HG03520 (cell line): Measurements from ENCODE around the gene PARP8.
"Not testable (repeated sequence)": the region's sequence is repeated elsewhere in the genome, so short reads cannot be mapped to it uniquely, and the experiment has no call there.

Source experiments
- ATAC-seq: cut with Tn5 transposase; IDR thresholded peaks from one replicate; pipeline ENCODE4 v1.9.1; 2021; ENCODE audit warnings: mild to moderate bottlenecking, moderate library complexity; ENCODE audit not compliant: unreplicated experiment

PARP8 gene

DNA sequence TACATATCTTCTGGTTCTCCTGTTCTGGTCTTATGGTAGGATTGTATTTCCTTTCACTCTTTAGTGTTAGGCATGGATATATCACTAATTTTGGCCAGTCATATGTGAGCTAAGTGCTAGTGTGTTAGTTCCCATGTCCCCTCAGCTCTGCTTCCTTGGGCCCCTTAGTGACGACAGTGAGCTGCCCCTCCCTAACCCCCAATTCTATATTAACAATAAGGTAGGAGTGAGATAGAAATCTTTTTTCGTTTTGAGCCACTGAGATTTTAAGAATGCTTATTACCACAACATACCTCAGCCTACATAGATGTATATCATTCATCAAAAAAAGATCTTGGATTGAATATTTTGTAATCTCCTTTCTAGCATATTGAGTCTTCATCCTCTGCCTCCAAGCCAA is 100.5 kb downstream of the PARP8 start:
- no peak for ATAC-seq

DNA sequence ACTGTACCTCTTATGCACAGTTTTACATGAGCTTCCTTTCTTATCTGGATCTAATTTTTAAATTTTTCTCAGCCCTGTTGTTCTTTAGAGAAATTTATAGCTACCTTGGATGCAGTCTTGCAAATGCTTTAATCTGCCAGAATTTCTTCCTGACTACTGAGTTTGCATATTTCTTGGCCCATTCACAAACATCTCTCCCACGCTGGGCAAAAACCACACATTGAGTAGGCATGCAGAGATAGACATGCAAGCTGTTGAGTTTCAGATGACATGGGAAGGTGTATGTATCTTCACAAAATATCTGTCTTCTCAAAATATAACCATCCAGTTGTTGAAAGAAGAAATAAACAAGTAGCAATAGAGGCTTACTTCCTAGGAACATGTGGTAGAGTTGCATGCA is 101.2 kb downstream of the PARP8 start:
- ATAC-seq, result no peak

DNA sequence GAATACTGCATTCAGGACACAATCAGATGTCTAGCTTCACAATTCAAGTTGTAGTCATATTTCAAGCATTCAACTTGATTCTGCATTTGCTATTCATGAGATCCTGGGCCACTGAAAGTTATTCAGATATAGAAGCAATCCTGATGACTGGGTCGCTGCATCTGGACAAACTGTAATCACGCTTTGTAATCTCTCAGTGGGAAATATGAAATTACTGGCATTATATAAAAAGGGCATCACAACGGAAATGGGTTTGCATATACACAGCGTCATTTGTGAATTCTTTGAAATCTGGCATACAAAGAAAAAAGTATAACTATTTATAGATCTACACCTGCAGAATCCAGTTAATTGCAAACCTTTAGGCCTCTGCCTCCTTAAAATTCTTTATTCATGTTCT is 102.2 kb downstream of the PARP8 start:
- no peak for ATAC-seq

DNA sequence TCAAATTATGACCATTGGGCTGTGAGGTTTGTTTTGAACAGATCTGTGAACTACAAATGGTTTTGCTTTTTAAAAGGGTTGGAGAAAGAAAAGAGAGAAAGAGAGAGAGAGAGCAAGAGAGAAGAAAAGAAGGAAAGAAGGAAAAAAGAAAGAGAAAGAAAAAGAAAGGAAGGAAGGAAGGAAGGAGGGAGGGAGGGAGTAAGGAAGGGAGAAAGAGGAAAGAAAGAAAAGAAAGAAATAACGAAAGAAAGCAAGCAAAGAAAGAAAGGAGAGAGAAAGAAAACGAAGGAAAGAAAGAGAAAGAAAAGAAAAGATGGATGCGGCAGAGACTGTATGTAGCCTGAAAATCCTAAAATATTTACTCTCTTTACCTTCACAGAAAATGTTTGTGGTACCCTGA is 104.0 kb downstream of the PARP8 start:
- ATAC-seq, result no peak

DNA sequence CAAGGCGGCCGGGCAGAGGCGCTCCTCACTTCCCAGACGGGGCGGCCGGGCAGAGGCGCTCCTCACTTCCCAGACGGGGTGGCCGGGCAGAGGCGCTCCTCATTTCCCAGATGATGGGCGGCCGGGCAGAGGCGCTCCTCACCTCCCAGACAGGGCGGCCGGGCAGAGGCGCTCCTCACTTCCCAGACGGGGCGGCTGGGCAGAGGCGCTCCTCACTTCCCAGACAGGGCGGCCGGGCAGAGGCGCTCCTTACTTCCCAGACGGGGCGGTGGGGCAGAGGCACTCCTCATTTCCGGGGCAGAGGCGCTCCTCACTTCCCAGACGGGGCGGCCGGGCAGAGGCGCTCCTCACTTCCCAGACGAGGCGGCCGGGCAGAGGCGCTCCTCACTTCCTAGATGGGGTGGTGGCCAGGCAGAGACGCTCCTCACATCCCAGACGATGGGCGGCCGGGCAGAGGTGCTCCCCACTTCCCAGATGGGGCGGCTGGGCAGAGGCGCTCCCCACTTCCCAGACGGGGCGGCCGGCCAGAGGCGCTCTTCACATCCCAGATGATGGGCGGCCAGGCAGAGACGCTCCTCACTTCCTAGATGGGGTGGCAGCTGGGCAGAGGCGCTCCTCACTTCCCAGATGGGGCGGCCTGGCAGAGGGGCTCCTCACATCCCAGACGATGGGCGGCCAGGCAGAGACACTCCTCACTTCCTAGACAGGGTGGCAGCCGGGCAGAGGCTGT is 108.2 kb downstream of the PARP8 start:
- not testable (repeated sequence) for ATAC-seq

DNA sequence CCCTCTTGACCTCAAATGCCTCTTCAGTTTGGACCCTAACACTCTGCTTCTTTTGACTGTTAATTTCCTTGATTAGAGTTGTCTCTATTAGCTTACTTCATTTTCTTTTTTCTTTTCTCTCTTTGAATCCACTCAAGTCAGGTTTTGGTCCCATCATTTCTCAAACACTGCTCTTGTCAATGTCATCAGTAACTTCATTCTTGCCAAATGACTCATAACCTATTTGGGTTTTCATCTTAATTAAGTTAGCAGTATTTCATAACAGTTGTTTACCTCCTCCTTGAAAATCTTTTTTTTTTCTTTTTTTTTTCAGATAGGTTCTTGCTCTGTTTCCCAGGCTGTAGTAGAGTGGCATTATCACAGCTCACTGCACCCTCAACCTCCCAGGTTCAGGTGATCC is 119.6 kb downstream of the PARP8 start:
- ATAC-seq, result no peak

DNA sequence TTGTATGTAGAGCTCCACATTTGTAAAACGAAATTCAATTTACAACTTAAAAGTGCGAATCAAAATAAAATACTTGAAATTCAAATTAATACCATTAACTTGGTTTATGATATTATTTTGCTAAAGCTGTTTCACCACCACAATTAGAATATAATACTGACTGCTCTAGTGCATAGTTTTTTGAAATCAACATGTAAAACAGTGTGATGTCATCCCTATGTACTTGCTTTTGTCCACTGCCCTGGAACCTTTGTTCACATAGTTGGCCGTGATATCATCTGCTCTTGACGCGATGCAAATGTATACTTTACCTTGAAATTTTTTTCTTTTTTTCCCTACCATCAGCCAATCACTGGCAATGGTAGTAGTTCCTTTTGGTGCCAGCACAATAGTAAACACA is 125.4 kb downstream of the PARP8 start:
- no peak for ATAC-seq

DNA sequence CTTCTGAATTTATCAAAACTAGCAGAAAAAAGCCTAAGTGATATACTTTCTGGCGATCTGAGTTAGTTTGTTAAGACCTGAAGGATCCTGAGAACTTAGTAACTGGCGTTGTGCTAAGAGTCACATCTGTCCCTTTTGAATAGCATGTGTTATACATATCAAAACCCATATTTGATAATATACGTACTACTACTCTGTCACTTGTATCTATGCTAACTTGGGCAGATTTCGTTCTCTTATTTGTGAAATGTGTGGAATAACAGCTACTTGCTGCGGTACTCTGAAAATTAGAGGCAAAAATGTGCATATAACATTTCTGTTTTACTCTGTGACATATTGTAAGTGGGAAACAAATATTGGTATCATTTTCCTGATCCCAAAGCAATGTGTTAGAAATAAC is 126.4 kb downstream of the PARP8 start:
- no peak for ATAC-seq

DNA sequence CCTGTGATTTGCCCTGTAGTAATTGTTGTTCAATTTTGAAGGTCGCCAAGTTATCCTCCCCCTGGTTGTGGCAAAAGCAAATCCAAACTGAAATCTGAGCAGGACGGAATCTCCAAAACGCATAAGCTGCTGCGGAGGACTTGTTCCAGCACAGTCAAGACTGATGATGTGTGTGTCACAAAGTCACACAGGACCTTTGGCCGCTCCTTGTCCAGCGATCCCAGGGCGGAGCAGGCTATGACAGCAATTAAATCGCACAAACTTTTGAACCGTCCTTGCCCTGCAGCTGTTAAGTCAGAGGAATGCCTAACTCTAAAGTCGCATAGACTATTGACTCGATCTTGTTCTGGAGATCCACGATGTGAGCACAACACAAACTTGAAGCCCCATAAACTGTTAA is 128.4 kb downstream of the PARP8 start:
- ATAC-seq, result no peak

DNA sequence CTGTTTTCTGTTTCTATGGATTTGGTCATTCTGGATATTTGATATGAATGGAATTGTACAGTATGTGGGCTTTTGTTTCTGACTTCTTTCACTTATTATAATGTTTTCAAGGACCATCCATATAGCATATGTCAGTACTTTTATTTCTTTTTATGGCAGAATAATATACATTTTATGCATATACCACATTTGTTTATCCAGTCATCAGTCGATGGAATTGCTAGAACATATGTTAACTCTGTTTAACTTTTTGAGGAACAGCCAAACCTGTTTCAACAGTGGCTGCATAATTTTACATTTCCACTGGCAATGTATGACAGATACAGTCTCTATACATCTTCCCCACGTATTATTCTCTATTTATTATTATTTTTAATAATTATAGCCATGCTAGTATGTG is 131.6 kb downstream of the PARP8 start:
- ATAC-seq, result no peak

DNA sequence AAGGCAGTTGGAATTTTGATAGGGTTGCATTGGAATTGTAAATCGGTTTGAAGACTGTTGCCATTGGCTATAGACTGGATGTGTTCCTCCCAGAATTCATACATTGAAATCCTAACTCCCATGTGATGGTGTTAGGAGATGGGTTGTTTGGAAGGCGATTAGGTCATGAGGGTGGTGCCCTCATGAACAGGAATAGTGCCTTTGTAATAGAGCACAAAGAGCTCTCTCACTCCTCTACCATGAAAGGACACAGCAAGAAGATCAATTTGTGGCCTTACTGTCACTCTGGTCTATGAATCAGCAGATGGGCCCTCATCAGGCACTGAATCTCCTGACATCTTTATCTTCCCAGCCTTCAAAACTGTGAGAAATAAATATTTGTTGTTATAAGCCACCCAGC is 133.2 kb downstream of the PARP8 start:
- ATAC-seq, result no peak

DNA sequence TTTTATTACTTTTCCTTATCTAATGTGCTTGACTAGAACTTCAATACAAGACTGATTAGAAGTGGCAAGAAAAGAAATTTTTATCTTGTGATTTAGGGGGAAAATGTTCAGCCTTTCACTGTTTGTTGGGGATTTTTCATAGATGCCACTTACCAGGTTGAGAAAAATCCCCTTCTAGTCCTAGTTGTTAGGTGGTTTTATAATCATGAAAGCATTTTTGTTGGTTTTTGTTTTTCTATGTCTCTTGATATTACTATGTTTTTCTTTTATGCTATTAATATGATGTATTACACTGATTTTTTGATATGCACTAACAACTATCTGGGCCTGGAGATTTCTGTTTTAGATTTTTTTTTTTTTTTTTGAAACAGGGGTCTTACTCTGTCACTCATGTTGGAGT is 134.0 kb downstream of the PARP8 start:
- no peak for ATAC-seq

DNA sequence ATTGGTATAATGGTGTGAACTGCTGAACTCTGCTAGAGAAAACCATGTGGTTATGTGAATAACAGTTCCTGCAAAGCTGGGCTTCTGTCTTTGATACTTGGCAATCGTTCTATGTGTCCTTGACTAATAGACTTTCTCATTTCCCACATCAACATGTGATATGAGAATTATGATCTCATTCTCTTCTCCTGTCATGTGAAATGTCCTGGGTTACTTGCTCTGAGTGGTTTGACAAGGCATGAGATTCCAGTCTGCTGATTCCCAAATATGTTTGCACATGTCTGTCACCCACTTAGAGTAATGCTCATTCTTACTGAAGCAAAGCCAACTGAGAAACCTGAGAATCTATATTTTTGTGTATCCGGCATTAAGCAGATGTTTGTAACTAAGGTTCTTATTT is 141.2 kb downstream of the PARP8 start:
- no peak for ATAC-seq

DNA sequence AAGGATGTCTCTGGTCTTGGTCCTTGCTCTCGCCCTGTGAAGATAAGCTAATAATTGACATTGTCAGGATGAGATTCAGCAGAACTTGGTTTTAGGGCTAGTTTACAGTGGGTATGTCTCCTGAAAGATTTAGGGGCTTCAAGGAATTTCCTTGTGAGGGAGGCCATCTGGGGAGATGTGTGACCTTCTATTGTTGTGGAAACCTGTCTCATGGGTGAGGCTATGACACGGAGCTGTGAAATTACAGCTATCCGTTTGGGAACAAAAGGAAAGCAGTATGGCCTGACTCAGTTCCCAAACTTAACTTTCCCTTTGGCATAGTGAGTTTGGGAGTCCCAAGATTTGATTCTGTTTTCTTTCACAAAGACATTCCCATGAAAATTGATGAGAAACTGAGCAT is 142.0 kb downstream of the PARP8 start:
- ATAC-seq, result no peak

DNA sequence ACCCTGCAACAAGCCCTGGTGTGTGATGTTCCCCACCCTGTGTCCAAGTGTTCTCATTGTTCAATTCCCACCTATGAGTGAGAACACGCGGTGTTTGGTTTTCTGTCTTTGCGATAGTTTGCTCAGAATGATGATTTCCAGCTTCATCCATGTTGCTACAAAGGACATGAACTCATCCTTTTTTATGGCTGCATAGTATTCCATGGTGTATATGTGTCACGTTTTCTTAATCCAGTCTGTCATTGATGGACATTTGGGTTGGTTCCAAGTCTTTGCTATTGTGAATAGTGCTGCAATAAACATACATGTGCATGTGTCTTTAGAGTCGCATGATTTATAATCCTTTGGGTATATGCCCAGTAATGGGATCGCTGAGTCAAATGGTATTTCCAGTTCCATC is 145.3 kb downstream of the PARP8 start:
- not testable (repeated sequence) for ATAC-seq

DNA sequence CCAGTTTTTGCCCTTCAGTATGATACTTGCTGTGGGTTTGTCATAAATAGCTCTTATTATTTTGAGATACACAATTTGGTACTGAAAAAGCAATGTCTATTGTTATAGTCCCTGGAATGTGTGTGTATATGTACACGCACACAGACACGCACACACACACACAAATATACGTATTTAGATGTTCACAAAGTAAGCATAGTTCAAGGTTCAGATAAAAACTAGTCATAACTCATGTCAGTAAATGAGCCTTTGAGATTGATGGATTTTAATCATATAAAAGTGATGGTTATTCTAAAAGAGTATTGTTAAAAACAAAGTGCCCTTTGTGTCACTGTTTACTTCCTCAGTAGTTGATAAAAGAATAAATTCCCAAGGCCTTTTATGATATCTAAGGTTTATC is 147.3 kb downstream of the PARP8 start:
- ATAC-seq, result no peak

DNA sequence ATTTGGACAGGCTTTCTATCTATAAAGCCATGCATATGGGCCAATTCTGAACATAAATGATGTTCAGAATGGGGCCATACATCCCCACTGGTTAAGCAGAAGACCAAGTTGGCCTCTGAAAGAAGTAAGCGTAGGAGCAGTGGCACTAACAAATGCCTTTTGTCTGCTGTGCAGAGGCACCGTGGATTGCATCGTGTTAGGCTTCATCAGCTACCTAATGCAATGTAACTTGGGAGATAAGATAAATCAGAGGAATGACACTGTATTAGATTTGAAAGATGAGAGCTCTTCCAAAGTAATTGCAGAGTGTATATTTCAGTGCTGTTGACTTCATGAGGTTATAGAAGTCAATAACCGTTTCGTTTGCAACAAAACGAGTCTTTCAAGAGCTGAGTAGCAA is 148.1 kb downstream of the PARP8 start:
- ATAC-seq, result no peak

DNA sequence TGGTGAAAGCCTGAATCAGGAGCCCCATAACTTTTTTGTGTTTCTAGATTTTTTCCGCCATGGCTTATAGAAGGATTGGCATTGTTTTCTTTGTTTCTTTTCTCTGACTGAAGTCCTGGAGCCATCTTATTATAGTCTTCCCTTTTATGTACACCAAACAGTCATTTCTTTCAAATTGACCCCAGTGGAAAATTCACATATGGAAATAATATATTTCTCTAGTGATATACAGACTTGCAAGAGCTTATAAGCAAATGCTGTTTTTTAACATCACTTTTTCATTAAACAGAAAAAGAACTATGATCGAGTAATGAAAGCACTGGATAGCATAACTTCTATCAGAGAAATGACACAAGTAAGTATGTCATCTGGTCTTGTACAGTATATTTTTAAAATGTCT is 155.6 kb downstream of the PARP8 start:
- ATAC-seq, result no peak

DNA sequence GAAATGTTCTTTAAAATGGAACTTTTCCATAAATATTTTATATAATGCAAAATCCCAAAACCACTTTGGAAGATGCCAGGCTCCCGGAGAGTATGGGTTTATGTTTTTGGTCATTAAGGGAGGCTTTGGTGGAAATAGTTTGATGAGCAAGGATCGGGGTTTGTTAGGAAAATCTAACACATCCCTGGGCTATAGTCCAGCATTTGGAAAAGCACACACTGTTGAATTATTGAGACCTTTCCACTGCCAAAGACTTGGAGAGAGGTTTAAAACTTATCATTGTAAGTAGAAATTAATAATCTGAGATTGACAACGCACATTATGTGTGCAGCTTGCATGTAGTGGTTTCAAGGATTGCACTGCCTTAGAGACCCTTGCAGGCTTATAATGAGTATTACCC is 156.3 kb downstream of the PARP8 start:
- no peak for ATAC-seq

DNA sequence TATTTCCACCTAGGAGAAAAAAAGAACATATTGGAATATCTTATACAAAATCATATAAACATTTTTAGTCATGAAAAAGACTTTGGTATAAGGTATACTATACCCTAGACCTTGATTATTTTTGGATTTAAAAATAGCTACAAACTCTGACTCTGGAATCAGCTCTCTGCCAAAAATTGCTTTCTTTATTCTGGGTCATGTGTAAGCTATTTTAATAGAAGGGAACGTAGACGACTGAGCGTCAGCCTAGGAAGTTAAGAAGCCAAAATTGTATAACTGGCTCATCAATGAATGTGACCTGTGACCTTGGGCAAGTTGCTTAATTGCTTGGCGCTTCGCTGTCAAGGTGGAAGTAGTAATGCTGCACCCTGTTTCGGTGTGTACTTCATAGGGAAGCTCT is 157.1 kb downstream of the PARP8 start:
- no peak for ATAC-seq

DNA sequence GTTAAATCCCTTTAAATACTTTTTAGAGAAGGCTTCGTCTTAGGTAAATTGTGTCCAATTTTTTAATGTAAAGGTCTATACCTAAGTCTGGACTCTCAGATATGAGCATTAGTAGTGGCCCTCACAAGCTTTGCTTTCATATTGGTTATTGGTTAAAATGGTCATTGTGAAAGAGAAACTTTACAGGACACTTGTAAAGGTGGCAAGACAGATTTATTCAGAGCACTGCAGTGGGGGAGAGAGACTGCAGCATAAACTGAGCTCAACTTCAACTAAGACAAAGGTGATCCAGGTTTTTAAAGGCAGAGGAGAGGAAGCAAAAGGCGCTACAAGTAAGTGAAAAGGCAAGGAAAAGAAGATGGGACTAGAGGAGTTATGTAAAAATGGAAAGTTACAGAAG is 157.7 kb downstream of the PARP8 start:
- no peak for ATAC-seq

DNA sequence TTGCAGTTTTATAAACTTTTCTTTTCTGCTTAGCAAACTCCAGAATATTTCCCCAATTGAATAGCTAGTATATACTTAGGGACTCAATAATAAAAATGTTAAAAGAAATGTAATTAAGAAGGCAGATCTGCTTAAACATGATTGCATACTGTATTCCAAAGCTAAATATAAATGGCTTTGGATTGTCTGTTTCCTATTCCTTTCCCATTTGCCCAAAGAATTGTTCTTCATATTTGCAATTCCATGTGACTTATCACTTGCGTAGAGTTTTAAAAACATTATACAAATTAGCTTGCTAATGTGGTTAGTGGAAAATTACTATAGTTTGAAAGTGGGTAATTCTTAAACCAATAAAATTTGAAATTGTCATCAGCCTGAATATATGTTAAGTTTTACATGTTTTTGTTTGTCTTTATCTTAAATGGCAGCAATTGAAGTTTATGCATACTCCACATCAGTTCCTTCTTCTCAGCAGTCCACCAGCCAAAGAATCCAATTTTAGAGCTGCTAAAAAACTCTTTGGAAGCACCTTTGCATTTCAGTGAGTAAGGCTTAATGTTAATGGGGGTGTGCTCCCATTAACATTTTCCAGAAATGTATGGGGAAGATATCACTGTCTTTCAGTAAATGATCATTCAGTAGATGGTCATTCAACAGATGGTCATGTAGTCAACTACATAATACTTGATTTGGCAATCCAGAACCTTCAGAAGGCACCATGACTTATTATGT is 161.2 kb downstream of the PARP8 start:
- ATAC-seq, result no peak

DNA sequence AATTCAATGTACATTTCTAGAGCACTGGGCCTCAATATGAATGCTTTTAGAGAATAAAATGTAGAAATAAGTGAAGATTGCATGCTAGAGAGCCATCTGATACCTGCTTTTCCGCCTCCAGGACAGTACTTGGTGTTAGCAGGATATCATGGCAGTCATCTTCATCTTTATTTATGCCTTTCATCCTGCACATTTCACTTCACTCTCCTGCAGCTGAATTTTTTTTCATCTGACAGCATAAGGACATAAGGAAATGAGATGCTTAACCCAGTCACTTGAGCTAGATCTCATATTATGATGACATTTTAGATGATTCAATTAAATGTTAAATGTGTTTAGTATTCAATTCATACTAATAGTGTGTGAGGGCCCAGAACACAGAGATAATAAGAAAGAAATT is 162.6 kb downstream of the PARP8 start:
- no peak for ATAC-seq
